GM12874 (cell line): Measurements from ENCODE around the gene RNF214.

Experiments used
- TF ChIP-seq, protein P1 (sequence below): IDR thresholded peaks from 2 replicates; pipeline ENCODE4 v1.5.1; 2011; ENCODE audit warnings: low read depth, mild to moderate bottlenecking, control low read depth, low read length, moderate library complexity; ENCODE audit not compliant: insufficient read depth

The RNF214 gene

DNA sequence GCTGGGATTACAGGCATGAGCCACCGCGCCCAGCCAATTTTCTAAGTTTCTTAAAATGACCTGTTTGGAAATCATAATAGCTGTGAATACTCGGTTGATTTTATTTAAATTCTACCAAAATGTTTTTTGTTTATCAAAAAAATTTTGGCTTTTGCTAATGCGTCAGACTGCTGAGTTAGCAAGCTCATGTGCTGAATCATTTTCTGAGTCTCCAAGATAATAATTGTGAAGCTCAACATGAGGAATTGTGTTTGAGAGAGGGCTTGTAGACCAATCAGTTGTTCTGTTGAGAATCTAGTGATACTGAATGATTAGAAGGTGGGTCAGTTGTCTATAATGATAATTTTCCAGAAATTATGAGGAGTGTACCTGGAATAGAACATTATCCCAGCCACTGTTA, 15.9 kb downstream of the RNF214 start:
- TF ChIP-seq, protein P1, sequence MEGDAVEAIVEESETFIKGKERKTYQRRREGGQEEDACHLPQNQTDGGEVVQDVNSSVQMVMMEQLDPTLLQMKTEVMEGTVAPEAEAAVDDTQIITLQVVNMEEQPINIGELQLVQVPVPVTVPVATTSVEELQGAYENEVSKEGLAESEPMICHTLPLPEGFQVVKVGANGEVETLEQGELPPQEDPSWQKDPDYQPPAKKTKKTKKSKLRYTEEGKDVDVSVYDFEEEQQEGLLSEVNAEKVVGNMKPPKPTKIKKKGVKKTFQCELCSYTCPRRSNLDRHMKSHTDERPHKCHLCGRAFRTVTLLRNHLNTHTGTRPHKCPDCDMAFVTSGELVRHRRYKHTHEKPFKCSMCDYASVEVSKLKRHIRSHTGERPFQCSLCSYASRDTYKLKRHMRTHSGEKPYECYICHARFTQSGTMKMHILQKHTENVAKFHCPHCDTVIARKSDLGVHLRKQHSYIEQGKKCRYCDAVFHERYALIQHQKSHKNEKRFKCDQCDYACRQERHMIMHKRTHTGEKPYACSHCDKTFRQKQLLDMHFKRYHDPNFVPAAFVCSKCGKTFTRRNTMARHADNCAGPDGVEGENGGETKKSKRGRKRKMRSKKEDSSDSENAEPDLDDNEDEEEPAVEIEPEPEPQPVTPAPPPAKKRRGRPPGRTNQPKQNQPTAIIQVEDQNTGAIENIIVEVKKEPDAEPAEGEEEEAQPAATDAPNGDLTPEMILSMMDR = no peak

DNA sequence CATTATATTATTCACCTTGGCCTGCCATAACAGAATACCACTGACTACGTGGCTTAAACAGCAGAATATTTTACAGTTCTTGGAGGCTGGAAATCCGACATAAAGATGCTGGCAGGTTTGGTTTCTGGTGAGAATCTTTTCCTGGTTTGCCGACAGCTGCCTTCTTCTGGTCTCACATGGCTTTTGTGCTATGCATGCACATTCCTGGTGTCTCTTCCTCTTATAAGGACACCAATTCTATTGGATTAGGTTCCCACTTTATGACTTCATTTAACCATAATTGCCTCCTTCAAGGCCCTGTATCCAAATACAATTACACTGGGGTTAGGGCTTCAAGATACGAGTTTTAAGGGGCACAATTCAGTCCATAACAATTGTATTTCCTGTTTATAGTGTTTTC, 17.1 kb downstream of the RNF214 start:
- TF ChIP-seq, protein P1 = no peak

DNA sequence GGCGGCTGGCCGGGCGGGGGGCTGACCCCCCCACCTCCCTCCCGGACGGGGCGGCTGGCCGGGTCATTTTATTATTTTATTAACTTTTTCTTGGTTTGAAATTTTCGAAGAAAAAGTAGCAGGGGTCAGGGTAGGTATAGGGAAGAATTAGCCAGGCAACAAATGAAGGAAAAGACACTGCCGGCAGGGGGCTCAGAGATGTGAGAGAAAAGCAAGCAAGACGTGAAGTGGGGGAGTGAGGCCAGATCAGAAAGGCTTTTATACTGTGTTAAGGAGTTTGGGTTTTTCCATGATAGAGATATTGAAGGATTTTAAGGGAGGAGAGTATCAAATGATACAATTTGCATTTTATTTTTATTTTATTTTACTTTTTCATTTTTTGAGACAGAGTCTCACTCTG, 19.0 kb downstream of the RNF214 start:
- TF ChIP-seq, protein P1 = no peak

DNA sequence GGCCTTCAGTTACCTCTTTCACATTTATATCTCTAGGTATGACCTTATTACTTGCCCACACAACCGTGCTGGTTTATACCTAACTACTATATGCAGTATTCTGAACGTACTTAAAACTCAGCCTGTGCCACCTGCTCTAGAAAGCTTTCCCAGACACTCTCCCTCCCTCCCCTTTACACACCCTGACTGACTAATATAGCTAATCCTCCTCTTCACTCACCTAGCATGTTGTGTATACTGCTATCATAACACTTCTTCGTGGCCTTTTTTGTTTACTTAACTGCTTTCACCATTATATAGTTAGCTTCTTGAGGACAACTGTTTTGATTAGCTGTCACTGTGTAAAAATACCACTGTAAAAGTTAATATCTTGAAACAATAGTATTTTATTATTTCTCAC, 23.5 kb downstream of the RNF214 start:
- TF ChIP-seq, protein P1 = no peak

DNA sequence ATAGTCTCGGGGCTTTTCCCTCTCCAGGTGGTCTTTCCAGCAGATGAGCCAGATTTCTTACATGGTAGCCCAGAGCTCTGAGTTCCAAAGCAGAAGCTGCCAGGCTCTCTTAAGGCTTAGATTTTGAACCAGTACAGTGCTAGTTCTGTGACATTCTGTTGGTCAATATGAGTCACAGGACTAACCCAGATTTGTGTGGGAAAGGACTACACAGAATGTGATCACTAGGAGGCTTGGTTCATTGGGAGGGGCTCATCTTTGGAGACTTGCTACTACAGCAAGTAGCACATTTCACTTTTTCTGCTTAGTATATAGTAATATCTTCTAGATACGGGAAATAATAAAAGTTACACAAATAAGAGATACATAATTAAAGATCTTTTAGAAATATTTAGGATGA, 24.1 kb downstream of the RNF214 start:
- TF ChIP-seq, protein P1 = no peak

DNA sequence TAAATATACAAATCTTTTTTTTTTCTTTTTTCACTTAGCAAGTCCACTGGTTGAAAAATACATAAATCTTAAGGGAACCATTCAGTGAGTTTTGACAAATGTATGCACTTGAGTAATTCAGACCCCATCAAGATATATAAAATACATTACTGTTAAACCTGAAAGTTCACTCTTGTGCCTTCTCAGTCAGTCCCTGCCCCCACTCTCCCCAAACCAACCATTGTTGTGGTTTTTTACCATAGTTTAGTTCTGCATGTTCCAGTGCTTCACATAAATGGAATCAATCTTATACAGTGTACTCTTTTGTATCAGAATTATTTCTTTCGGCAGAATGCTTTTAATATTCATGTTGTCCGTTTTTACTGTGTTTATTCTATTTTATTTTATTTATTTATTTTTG, 26.1 kb downstream of the RNF214 start:
- TF ChIP-seq, protein P1 = no peak

DNA sequence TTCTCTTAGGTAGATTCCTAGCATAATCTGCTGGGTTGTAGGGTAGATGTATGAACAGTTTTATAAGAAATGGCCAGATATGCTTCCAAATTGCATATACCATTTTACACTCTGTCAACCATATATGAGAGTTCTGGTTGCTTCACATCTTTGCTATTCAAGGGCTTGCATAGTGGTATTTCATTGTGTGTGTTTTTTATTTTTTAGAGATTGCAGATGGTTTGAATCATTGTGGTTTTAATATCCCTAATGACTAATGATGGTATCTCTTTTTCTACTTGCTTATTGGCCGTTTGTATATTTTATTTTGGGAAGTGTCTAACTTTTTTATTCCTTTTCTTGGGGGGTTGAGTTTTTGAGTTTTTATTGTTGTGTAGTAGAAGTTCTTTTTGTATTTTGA, 26.9 kb downstream of the RNF214 start:
- TF ChIP-seq, protein P1 = no peak

DNA sequence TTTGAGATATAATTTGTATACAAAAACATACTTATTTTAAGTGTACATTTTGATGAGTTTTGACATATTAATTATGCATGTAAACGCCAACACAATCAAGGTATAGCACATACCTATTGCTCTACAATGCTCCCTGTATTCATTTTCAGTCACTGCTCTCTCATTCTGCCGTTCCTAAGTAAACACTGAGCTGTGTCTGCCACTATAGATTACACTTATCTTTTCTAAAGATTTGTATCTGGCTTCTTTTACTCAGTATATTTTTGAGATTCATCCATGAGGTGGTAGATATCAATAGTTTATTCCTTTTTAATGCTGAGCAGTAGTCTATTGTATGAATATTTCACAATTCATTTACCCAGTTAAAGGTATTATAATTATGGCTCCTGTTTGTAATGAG, 33.3 kb downstream of the RNF214 start:
- TF ChIP-seq, protein P1 = no peak
